ENCODE results near the gene DFFB. TPM values are rescaled to one million over a fixed set of nuclear protein-coding genes. Genes with fewer than 3 reads are reported as not detected.

DFFB gene
- total RNA-seq, 3 donors from 2014 or later, result 7.6 to 9.2 (median 8.4) TPM

DNA sequence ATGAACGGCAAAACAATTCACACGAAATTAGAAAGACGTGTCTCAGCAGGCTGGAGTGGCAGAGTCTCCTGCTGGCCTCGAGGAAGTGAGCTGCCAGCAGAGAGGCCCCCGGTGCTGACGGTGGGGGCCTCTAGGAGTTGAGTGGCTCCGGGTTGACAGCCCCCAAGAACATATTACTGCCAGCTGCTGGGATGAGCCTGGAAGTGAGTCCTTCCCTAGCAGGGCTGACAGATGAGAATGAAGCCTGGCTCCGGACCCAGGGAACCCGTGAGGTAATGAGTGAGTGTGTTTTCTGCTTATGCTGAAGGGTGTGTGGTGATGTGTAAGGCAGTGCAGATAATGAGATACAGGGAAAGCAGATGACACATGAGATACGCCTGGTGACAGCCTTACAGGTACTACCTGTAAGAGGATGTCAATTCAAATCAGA, 37.5 kb upstream of the DFFB start:
- TF ChIP-seq, protein P1, sequence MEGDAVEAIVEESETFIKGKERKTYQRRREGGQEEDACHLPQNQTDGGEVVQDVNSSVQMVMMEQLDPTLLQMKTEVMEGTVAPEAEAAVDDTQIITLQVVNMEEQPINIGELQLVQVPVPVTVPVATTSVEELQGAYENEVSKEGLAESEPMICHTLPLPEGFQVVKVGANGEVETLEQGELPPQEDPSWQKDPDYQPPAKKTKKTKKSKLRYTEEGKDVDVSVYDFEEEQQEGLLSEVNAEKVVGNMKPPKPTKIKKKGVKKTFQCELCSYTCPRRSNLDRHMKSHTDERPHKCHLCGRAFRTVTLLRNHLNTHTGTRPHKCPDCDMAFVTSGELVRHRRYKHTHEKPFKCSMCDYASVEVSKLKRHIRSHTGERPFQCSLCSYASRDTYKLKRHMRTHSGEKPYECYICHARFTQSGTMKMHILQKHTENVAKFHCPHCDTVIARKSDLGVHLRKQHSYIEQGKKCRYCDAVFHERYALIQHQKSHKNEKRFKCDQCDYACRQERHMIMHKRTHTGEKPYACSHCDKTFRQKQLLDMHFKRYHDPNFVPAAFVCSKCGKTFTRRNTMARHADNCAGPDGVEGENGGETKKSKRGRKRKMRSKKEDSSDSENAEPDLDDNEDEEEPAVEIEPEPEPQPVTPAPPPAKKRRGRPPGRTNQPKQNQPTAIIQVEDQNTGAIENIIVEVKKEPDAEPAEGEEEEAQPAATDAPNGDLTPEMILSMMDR (IDR thresholded peaks at IDR 0.05), result no peak
- H3K36me3 ChIP-seq (ENCODE audit: low read depth), result no peaks in the 10 kb centered on the region
- intact Hi-C loops (cut with DNase I, micrococcal nuclease), result no loop called here
- H3K9me3 ChIP-seq, result no peaks in the 10 kb centered on the region
- no peak overlapping the region for H3K4me3 ChIP-seq
- ATAC-seq (no peak), DNase-seq (no peak)
- H3K4me1 ChIP-seq (ENCODE audit: low read depth), result no peaks in the 10 kb centered on the region

DNA sequence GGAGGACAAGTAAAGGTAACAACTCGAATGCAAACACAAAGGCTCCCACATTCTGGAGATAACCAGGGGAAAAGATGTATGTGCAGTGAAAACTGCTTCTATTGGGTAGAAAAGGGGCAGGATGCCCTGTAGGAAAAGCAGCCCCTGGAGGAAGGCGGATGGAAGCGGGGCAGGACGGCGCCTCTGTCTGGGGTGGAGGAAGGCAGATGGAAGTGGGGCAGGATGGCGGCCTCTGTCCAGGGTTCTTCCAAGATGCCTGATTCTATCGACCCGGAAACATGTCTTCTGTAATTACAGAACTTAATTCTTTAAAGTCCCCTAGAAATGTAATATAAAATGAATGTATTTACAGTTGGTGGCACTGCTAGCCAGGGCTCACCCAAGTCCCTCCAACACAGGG, 37.0 kb upstream of the DFFB start:
- ATAC-seq (no peak), DNase-seq (no peak)
- Histone ChIP-seq H3K4me1 (ENCODE audit: low read depth) (no peaks in the 10 kb centered on the region), H3K4me3 (no peak overlapping the region), H3K36me3 (ENCODE audit: low read depth) (no peaks in the 10 kb centered on the region), H3K9me3 (no peaks in the 10 kb centered on the region)
- intact Hi-C loops (cut with DNase I, micrococcal nuclease), result no loop called here
- TF ChIP-seq, protein P1 (IDR thresholded peaks at IDR 0.05), result no peak

DNA sequence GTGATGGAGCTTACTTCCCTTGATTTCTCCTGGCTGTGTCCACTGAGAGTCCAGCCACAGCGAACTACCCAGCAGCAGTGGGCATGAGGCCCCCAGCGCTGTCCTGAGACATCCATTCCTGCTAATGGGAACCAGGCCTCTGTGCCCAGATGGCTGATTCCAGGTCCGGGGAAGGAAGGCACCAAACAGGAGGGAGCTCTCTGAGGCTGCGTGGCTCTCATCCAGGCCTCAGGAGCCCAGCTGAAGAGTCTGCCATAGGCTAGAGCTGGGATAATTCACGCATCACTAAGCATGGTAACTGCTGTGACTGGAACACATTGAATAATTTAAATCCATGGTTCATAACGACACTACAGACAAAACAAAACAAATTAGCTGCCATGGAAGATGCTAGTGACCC, 36.3 kb upstream of the DFFB start:
- H3K36me3 ChIP-seq (ENCODE audit: low read depth), result no peaks in the 10 kb centered on the region
- no peak overlapping the region for H3K4me3 ChIP-seq
- DNase-seq, result no peak
- no peaks in the 10 kb centered on the region for H3K9me3 ChIP-seq
- intact Hi-C loops (cut with DNase I, micrococcal nuclease), result no loop called here
- TF ChIP-seq, protein P1 (IDR thresholded peaks at IDR 0.05), result no peak
- H3K4me1 ChIP-seq (ENCODE audit: low read depth), result no peaks in the 10 kb centered on the region
- ATAC-seq, result no peak

DNA sequence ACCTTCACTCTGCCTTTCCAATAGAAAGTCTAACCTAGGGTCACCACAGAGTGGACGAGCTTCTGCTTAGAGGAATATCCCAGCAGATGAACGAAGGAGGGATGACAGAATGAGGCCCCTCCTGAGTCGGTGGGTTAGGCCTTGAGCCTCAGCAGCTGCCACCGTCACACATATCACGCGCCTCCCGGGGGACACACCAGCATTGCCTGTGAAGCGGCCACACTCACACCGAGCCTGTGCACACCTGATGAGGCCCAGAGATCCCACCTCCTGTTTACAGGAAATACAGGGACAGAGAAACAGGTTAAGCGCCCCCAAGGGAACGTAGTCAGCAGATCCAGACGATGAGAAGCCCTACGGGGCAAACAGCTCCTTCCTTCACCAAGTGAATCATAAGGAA, 35.8 kb upstream of the DFFB start:
- DNase-seq (no peak), ATAC-seq (no peak)
- TF ChIP-seq, protein P1 (IDR thresholded peaks at IDR 0.05), result no peak
- Histone ChIP-seq H3K36me3 (ENCODE audit: low read depth) (no peaks in the 10 kb centered on the region), H3K4me1 (ENCODE audit: low read depth) (no peaks in the 10 kb centered on the region), H3K9me3 (no peaks in the 10 kb centered on the region), H3K4me3 (no peak overlapping the region)
- intact Hi-C loops (cut with DNase I, micrococcal nuclease), result no loop called here

DNA sequence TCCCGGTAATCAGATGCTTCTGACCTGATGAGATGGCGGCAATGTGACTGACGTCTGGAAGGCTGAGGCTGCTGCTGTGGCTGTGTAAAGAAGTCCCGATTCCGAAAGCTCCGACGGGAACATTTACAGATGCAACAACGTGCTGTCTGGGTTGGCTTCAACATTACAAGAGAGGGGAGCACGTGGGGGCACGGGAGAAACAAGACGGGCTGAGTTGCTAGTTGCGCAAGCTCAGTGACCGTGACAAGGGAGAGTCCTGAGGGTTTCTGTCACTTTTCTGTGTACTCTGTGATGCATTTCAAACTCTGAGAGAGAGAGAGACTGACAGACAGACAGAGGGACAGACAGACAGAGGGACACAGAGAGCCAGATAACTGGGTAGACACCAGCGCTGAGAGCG, 35.4 kb upstream of the DFFB start:
- ATAC-seq (no peak), DNase-seq (no peak)
- Histone ChIP-seq H3K4me3 (no peak overlapping the region), H3K36me3 (ENCODE audit: low read depth) (no peaks in the 10 kb centered on the region), H3K4me1 (ENCODE audit: low read depth) (no peaks in the 10 kb centered on the region), H3K9me3 (no peaks in the 10 kb centered on the region)
- TF ChIP-seq, protein P1 (IDR thresholded peaks at IDR 0.05), result no peak
- intact Hi-C loops (cut with DNase I, micrococcal nuclease), result no loop called here

DNA sequence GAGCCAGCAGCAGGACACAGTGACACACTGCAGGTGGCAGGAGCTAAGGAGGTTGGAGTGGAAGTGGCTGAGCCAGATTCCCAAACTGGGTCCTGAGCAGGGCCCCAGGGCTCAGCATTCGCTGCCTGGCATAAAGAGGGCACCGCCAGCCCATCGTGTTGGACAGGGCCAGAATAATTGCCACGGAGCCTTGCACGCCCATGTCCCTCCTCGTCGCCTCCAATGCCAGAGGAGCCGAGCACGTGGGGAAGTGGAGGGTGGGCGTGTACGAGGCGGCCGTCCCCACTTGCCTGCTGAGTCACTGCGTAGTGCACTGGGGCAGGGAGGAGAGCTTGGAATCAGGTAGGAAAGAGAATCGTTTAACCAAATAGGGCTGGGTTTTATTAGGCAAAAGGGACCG, 34.9 kb upstream of the DFFB start:
- intact Hi-C loops (cut with DNase I, micrococcal nuclease), result no loop called here
- H3K4me1 ChIP-seq (ENCODE audit: low read depth), result no peaks in the 10 kb centered on the region

More for the DNA sequence above, 34.9 kb upstream of the DFFB start:
- no peaks in the 10 kb centered on the region for H3K36me3 ChIP-seq (ENCODE audit: low read depth)
- no peak for DNase-seq
- no peak overlapping the region for H3K4me3 ChIP-seq
- ATAC-seq, result no peak
- H3K9me3 ChIP-seq, result no peaks in the 10 kb centered on the region
- TF ChIP-seq, protein P1 (IDR thresholded peaks at IDR 0.05), result no peak
